ENCODE measurements around the gene MTARC1.

GRCh38 chr1:220819467-220820026, 32.8 kb downstream of the MTARC1 start:
- TF ChIP-seq CTCF (IDR thresholded peaks at IDR 0.05 in 2 of 3, conservative IDR thresholded peaks at IDR 0.05 in 1 of 3; ENCODE audit: control insufficient read depth in 2 of 3, extremely low read depth in 1 of 3, insufficient read depth in 1 of 3, low read depth in 3 of 3, low read length in 3 of 3) (no peak), POLR2AphosphoS2 (IDR thresholded peaks at IDR 0.05; ENCODE audit: low read depth, low read length) (no peak), MYB (IDR thresholded peaks at IDR 0.05; ENCODE audit: borderline replicate concordance, low read depth, low read length) (no peak)
- TF ChIP-seq, protein P1, sequence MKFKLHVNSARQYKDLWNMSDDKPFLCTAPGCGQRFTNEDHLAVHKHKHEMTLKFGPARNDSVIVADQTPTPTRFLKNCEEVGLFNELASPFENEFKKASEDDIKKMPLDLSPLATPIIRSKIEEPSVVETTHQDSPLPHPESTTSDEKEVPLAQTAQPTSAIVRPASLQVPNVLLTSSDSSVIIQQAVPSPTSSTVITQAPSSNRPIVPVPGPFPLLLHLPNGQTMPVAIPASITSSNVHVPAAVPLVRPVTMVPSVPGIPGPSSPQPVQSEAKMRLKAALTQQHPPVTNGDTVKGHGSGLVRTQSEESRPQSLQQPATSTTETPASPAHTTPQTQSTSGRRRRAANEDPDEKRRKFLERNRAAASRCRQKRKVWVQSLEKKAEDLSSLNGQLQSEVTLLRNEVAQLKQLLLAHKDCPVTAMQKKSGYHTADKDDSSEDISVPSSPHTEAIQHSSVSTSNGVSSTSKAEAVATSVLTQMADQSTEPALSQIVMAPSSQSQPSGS (IDR thresholded peaks at IDR 0.05; ENCODE audit: low read length), result no peak

All from GM12878 (cell line).